VCaP (cell line): ENCODE measurements around the gene DIP2C.

ENCODE experiments used
- H3K27ac ChIP-seq: fragments of 450-650 bp; 2 replicates; pipeline ENCODE4 v1.5.1; 2017
- CTCF ChIP-seq: fragments of 450-650 bp; conservative IDR thresholded peaks from 2 replicates; pipeline ENCODE4 v1.5.1; 2017; ENCODE audit warnings: mild to moderate bottlenecking, moderate library complexity

DIP2C gene

GRCh38 chr10:490256-490655, 199.2 kb downstream of the DIP2C start:
- no peak for TF ChIP-seq CTCF
- H3K27ac ChIP-seq = peak overlapping the region; percentile 76

GRCh38 chr10:489330-489729, 200.1 kb downstream of the DIP2C start:
- H3K27ac ChIP-seq = no peak overlapping the region
- TF ChIP-seq CTCF = no peak

DNA sequence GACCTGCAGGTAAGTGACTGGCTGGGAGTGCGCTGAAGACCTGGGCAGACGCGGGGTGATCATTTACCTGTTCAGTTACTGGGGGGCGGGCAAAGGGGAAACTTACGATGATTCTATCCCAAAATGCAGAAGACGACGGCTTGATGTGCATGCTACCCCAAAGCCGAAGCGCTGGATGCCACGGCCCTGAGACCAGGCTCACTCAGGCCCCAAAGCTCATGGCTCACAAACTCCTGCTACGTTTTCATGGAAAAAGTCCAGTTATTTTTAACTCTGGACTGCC, 200.6 kb downstream of the DIP2C start:
- H3K27ac ChIP-seq = no peak overlapping the region
- no peak for TF ChIP-seq CTCF

- no peak for TF ChIP-seq CTCF
- H3K27ac ChIP-seq = no peak overlapping the region
These were observed 201.2 kb downstream of the DIP2C start for GRCh38 chr10:488081-488932.

DNA sequence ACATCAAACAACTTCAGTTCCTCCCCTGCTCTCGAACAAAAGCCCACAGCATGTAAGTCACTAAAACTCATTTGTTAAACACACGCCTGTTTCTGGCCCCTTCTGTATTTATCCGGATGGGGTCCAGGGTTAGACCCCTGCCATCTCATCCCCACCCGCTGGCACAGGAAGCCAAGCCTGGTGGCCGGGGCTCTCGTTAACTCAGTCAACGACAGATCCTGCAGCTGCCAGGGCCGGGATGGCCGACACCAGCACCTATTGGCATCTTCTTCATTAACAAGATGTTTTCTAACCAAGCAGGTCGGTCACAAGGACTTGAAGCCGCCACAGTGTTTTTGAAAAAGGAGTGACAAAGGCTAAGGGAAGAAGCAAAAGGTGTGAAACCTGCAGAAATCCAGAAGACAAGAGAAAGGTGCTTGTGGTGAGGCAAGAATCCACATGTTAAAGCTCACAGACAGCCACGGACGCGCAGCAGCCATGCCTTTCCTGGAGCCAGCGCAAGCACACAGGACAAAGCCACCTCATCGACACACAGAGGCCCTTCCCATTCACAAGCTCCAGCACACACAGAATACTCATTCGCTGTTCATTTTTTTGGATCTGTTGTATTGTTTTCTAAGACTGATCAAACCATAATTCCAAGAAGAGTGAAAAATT, 202.7 kb downstream of the DIP2C start:
- no peak for TF ChIP-seq CTCF
- H3K27ac ChIP-seq = peak overlapping the region; percentile 93

GRCh38 chr10:486206-486605, 203.3 kb downstream of the DIP2C start:
- no peak for TF ChIP-seq CTCF
- peak overlapping the region; percentile 93 for H3K27ac ChIP-seq

DNA sequence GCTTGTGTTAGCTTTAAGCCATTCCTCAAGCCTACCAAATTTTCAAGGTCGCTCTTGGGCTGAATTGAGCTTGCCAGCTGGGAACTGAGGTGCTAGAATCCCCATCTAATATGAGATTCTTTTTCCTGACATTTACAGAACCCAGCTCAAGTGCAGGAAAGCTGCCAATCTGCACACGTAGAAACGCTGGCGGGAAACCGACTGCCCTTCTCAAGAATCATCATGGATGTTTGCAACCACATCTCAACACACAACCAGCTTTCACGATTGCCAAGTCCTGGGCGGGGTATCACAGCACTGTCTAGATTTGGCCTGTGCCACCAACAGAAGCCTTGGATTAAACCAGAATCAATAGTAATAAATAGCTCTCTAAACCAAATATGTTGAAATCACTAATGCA, 203.7 kb downstream of the DIP2C start:
- H3K27ac ChIP-seq = peak overlapping the region; percentile 93
- no peak for TF ChIP-seq CTCF
